B cell (primary cell): ENCODE results near the gene HASPIN.

Experiments used
- EZH2 ChIP-seq: IDR thresholded peaks from 2 replicates; pipeline ENCODE4 v1.6.1; 2012; ENCODE audit warnings: borderline replicate concordance, low read depth, mild to moderate bottlenecking, moderate library complexity, low read length; ENCODE audit not compliant: insufficient read depth, poor library complexity, severe bottlenecking
- TF ChIP-seq, protein P1 (sequence below): fragments of 200-600 bp; IDR thresholded peaks from one replicate; pipeline ENCODE4 v1.8.0; 2022; ENCODE audit warnings: antibody characterized with exemption, mild to moderate bottlenecking

DNA sequence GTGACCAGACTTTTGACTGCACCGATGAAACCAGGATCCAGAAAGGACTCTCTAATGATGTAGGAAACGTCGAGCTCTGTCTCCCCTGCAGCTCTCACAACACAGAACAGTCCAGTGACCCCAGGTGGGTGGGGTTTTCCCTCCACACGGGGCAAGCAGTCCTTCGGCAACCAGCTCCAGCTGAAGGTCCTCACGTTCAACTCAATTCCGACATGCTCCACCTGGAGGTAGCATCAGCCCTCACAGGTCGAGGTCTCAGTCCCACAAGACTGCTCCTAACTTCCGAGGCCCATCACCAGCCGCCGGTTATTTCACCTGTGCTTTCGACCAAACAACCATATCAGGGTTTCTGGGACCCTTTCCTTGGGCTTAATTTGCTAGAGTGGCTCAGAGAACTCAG, 49.1 kb downstream of the HASPIN start:
- TF ChIP-seq, protein P1, sequence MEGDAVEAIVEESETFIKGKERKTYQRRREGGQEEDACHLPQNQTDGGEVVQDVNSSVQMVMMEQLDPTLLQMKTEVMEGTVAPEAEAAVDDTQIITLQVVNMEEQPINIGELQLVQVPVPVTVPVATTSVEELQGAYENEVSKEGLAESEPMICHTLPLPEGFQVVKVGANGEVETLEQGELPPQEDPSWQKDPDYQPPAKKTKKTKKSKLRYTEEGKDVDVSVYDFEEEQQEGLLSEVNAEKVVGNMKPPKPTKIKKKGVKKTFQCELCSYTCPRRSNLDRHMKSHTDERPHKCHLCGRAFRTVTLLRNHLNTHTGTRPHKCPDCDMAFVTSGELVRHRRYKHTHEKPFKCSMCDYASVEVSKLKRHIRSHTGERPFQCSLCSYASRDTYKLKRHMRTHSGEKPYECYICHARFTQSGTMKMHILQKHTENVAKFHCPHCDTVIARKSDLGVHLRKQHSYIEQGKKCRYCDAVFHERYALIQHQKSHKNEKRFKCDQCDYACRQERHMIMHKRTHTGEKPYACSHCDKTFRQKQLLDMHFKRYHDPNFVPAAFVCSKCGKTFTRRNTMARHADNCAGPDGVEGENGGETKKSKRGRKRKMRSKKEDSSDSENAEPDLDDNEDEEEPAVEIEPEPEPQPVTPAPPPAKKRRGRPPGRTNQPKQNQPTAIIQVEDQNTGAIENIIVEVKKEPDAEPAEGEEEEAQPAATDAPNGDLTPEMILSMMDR = no peak
- TF ChIP-seq EZH2 = no peak
